CD4-positive, alpha-beta T cell treated with Interleukin-21 for 1 hour (primary cell): ENCODE data around the gene GAMT.

ENCODE experiments used
- DNase-seq: peaks from one replicate; pipeline ENCODE4 v3.0.0-alpha.2; 2020

Gene GAMT

GRCh38 chr19:1417681-1418495, 16.5 kb upstream of the GAMT start:
- DNase-seq, result no peak

- no peak for DNase-seq
These were observed 15.8 kb upstream of the GAMT start for GRCh38 chr19:1417145-1417544.

GRCh38 chr19:1416014-1416841, 14.9 kb upstream of the GAMT start:
- DNase-seq, result no peak

GRCh38 chr19:1412995-1413800, 11.9 kb upstream of the GAMT start:
- no peak for DNase-seq

GRCh38 chr19:1412323-1412923, 11.1 kb upstream of the GAMT start:
- DNase-seq, result no peak

- DNase-seq, result peak; percentile 62
These were observed 10.2 kb upstream of the GAMT start for GRCh38 chr19:1411255-1412191.

- no peak for DNase-seq
These were observed 9.4 kb upstream of the GAMT start for GRCh38 chr19:1410789-1411188.

GRCh38 chr19:1410136-1410786, 8.9 kb upstream of the GAMT start:
- DNase-seq, result peak; percentile 29

- DNase-seq, result no peak
These were observed 8.1 kb upstream of the GAMT start for GRCh38 chr19:1409204-1410005.

- peak; percentile 72 for DNase-seq
These were observed 7.2 kb upstream of the GAMT start for GRCh38 chr19:1408300-1409203.

GRCh38 chr19:1407528-1408299, 6.4 kb upstream of the GAMT start, which contains the start of gene DAZAP1:
Gene DAZAP1 (plus strand): TSS chr19:1407586. CDS start chr19:1407774, 188 bp downstream.
- DNase-seq, result peak; percentile 37

- DNase-seq, result peak; percentile 99
These were observed 5.6 kb upstream of the GAMT start for GRCh38 chr19:1406774-1407527.

- DNase-seq, result no peak
These were observed 1.2 kb upstream of the GAMT start for GRCh38 chr19:1402411-1403070.

- no peak for DNase-seq
These were observed 511 bp upstream of the GAMT start for GRCh38 chr19:1401889-1402217.

GRCh38 chr19:1400281-1401137, 833 bp downstream of the GAMT start:
- DNase-seq, result no peak

- DNase-seq, result no peak
These were observed 1.6 kb downstream of the GAMT start for GRCh38 chr19:1399745-1400144.
